ACC112 (cell line): ENCODE results near the gene GAS7.
"Not testable (repeated sequence)": the region's sequence is repeated elsewhere in the genome, so short reads cannot be mapped to it uniquely, and the experiment has no call there.

Experiments
- H2AFZ ChIP-seq: fragments of 200-600 bp; sonication (generic); one replicate; pipeline ENCODE4 v1.6.0; 2017; ENCODE audit warnings: antibody characterized with exemption, low read length; ENCODE audit not compliant: unreplicated experiment
- H3K27ac ChIP-seq: fragments of 200-600 bp; sonication (generic); 2 replicates; pipeline ENCODE4 v1.5.1; 2014; ENCODE audit warnings: low read depth, mild to moderate bottlenecking, antibody characterized with exemption, low read length, moderate library complexity
- H3K27me3 ChIP-seq: fragments of 200-600 bp; sonication (generic); 2 replicates; pipeline ENCODE4 v1.6.1; 2014; ENCODE audit warnings: mild to moderate bottlenecking, antibody characterized with exemption, low read length, moderate library complexity, mixed read lengths; ENCODE audit not compliant: insufficient read depth
- H3K36me3 ChIP-seq: fragments of 200-600 bp; sonication (generic); 2 replicates; pipeline ENCODE4 v1.6.1; 2016; ENCODE audit warnings: mild to moderate bottlenecking, antibody characterized with exemption, low read length, moderate library complexity, mixed read lengths; ENCODE audit not compliant: insufficient read depth
- H3K4me1 ChIP-seq: fragments of 200-600 bp; sonication (generic); one replicate; pipeline ENCODE4 v1.6.1; 2016; ENCODE audit warnings: low read length, mixed read lengths; ENCODE audit not compliant: insufficient read depth, unreplicated experiment, control insufficient read depth
- H3K4me3 ChIP-seq: fragments of 200-600 bp; sonication (generic); 2 replicates; pipeline ENCODE4 v1.5.1; 2014; ENCODE audit warnings: mild to moderate bottlenecking, low read depth, low read length
- H3K79me2 ChIP-seq: fragments of 200-600 bp; sonication (generic); one replicate; pipeline ENCODE4 v1.6.0; 2016; ENCODE audit warnings: low read length; ENCODE audit not compliant: control insufficient read depth, unreplicated experiment, insufficient read depth

The GAS7 gene

GRCh38 chr17:10019941-10020451 is 178.4 kb downstream of the GAS7 start:
- Histone ChIP-seq H2AFZ (no peak overlapping the region), H3K36me3 (no peaks in the 10 kb centered on the region), H3K4me3 (no peak overlapping the region), H3K4me1 (no peaks in the 10 kb centered on the region), H3K79me2 (no peaks in the 10 kb centered on the region), H3K27ac (no peak overlapping the region), H3K27me3 (no peaks in the 10 kb centered on the region)

DNA sequence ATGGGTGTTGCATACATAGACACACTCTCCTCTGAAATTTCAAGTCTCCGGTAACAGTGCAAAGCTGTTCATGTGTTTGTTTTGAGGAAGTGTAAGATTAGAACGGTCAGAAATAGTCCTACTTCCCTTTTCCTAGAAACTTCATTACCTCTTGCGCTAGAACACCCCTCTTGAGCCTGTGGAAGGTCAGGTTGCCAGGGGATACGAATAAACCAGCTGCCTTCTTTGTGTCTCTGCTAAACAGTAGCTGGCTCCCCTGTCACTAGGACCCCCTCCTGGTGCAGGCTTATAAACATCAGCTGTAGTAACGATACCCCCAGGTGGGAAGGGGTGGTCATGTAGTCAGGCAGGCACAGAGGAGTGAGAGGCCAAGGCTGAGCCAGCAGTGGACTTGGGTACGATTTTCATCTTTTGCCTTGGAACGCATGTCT is 179.9 kb downstream of the GAS7 start:
- no peaks in the 10 kb centered on the region for H3K27me3 ChIP-seq
- H2AFZ ChIP-seq, result no peak overlapping the region
- no peaks in the 10 kb centered on the region for H3K79me2 ChIP-seq
- H3K4me1 ChIP-seq, result no peaks in the 10 kb centered on the region
- H3K27ac ChIP-seq, result no peak overlapping the region
- H3K36me3 ChIP-seq, result no peaks in the 10 kb centered on the region
- H3K4me3 ChIP-seq, result no peak overlapping the region

GRCh38 chr17:10016958-10017570 is 181.3 kb downstream of the GAS7 start:
- not testable (repeated sequence) for H3K4me1 ChIP-seq, H3K27ac ChIP-seq, H3K4me3 ChIP-seq, H3K79me2 ChIP-seq, H2AFZ ChIP-seq, H3K27me3 ChIP-seq, H3K36me3 ChIP-seq

- no peak overlapping the region for H2AFZ ChIP-seq
Measured at GRCh38 chr17:10013365-10014112, 184.9 kb downstream of the GAS7 start.

DNA sequence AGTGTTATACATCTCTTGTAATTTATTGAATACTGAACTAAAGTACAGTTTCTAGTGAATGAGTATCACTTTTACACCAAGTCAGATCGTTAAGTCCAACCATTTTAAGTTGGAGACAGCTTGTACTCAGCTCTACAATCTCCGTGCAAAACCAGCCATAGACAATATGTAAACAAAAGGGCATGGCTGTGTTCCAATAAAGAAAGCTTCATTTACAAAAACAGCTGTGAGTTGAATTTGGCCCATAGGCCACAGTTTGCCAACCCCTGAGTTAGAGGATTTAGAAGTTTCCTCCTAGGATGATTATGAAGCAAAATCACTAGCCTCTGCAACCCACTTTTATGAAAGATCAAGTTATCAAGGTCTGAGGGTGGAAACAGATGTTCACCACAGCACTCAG is 187.7 kb downstream of the GAS7 start:
- H3K27ac ChIP-seq, result no peak overlapping the region
- H3K79me2 ChIP-seq, result no peaks in the 10 kb centered on the region
- H3K4me3 ChIP-seq, result no peak overlapping the region
- H2AFZ ChIP-seq, result no peak overlapping the region
- no peaks in the 10 kb centered on the region for H3K36me3 ChIP-seq
- no peaks in the 10 kb centered on the region for H3K4me1 ChIP-seq
- H3K27me3 ChIP-seq, result no peaks in the 10 kb centered on the region

More at GRCh38 chr17:10013365-10014112, 184.9 kb downstream of the GAS7 start:
- H3K27ac ChIP-seq, result no peak overlapping the region
- no peaks in the 10 kb centered on the region for H3K27me3 ChIP-seq
- H3K36me3 ChIP-seq, result no peaks in the 10 kb centered on the region
- H3K4me1 ChIP-seq, result no peaks in the 10 kb centered on the region
- H3K79me2 ChIP-seq, result no peaks in the 10 kb centered on the region
- no peak overlapping the region for H3K4me3 ChIP-seq

GRCh38 chr17:10003705-10004104 is 194.7 kb downstream of the GAS7 start:
- Histone ChIP-seq H3K27ac (no peak overlapping the region), H3K36me3 (no peaks in the 10 kb centered on the region), H3K79me2 (no peaks in the 10 kb centered on the region), H3K4me1 (no peaks in the 10 kb centered on the region), H3K27me3 (no peaks in the 10 kb centered on the region), H3K4me3 (no peak overlapping the region), H2AFZ (no peak overlapping the region)

DNA sequence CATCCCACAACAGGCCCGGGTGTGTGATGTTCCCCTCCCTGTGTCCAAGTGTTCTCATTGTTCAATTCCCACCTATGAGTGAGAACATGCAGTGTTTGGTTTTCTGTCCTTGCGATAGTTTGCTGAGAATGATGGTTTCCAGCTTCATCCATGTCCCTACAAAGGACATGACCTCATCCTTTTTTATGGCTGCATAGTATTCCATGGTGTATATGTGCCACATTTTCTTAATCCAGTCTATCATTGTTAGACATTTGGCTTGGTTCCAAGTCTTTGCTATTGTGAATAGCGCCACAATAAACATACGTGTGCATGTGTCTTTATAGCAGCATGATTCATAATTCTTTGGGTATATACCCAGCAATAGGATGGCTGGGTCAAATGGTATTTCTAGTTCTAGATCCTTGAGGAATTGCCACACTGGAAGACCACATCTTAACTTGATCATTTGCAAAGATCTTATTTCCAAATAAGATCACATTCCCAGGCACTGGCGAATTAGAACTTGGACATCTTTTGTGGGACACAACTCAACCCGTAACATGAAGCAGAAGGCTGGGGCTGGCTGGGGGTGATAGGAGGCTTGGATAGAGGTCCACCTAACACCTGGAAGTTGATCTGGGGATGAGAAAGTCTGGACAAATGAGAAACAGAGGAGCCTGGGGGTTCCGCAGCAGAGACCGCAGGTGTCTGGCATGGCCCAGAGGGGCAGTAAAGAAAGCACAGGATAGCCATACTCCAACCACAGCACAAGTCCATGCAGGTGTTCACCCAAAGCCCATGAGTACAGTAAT is 195.6 kb downstream of the GAS7 start:
- not testable (repeated sequence) for H3K79me2 ChIP-seq, H2AFZ ChIP-seq, H3K27ac ChIP-seq, H3K27me3 ChIP-seq, H3K4me1 ChIP-seq, H3K36me3 ChIP-seq, H3K4me3 ChIP-seq

- no peaks in the 10 kb centered on the region for H3K27me3 ChIP-seq
- no peaks in the 10 kb centered on the region for H3K79me2 ChIP-seq
- H3K4me3 ChIP-seq, result no peak overlapping the region
- H2AFZ ChIP-seq, result no peak overlapping the region
- H3K36me3 ChIP-seq, result no peaks in the 10 kb centered on the region
- H3K27ac ChIP-seq, result no peak overlapping the region
- no peaks in the 10 kb centered on the region for H3K4me1 ChIP-seq
Measured at GRCh38 chr17:10001306-10001873, 197.0 kb downstream of the GAS7 start.

GRCh38 chr17:9999919-10000695 is 198.3 kb downstream of the GAS7 start:
- no peaks in the 10 kb centered on the region for H3K79me2 ChIP-seq
- H2AFZ ChIP-seq, result no peak overlapping the region
- no peaks in the 10 kb centered on the region for H3K4me1 ChIP-seq
- no peak overlapping the region for H3K27ac ChIP-seq
- H3K27me3 ChIP-seq, result no peaks in the 10 kb centered on the region
- H3K36me3 ChIP-seq, result no peaks in the 10 kb centered on the region
- H3K4me3 ChIP-seq, result no peak overlapping the region

DNA sequence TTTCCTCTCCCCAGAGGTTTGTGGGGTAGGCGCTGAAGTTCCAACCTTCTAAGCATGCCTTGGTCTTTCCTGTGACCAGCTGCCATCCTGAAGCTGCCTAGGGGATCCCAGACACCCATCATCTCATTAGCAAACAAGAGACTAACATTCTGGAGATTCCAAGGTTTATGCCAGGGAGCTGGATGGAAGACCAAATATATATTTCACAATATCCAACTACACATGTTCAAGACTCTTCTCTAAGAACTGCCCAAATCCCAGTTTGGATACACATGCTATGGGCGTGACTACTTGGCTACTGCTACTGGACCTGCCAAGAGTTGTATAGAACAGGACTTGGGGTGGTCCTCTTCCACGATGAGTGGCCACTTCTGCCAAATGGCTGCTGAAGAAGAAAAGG is 200.3 kb downstream of the GAS7 start:
- H3K79me2 ChIP-seq, result no peaks in the 10 kb centered on the region
- no peaks in the 10 kb centered on the region for H3K4me1 ChIP-seq
- no peak overlapping the region for H3K4me3 ChIP-seq
- no peak overlapping the region for H2AFZ ChIP-seq
- H3K27me3 ChIP-seq, result no peaks in the 10 kb centered on the region
- H3K36me3 ChIP-seq, result no peaks in the 10 kb centered on the region
- H3K27ac ChIP-seq, result no peak overlapping the region
